HepG2 (cell line): Measurements from ENCODE around the gene RAP1A. TPM values are rescaled to one million over a fixed set of nuclear protein-coding genes. Genes with fewer than 3 reads are reported as not detected.

ENCODE experiments used
- ADNP ChIP-seq: sonication (generic); formaldehyde crosslinking; IDR thresholded peaks from 2 replicates; pipeline ENCODE4 v1.4.0; 2020; ENCODE audit warnings: missing genetic modification reagents
- BRCA1 ChIP-seq: sonication (generic); formaldehyde crosslinking; IDR thresholded peaks from 2 replicates; pipeline ENCODE4 v1.4.0; 2020; ENCODE audit warnings: missing genetic modification reagents
- CENPT ChIP-seq: sonication (generic); formaldehyde crosslinking; IDR thresholded peaks from 2 replicates; pipeline ENCODE4 v1.8.0; 2022; ENCODE audit warnings: low read depth, mild to moderate bottlenecking, moderate library complexity, missing genetic modification reagents
- CTCF ChIP-seq: sonication (generic); formaldehyde crosslinking; IDR thresholded peaks from 2 replicates; pipeline ENCODE4 v1.5.0; 2020; ENCODE audit warnings: mild to moderate bottlenecking, missing genetic modification reagents, moderate library complexity
- FOXO1 ChIP-seq: sonication (generic); formaldehyde crosslinking; IDR thresholded peaks from 2 replicates; pipeline ENCODE4 v1.4.0; 2020; ENCODE audit warnings: missing genetic modification reagents
- HHEX ChIP-seq: IDR thresholded peaks from 2 replicates; pipeline ENCODE4 v1.6.1; 2016; ENCODE audit warnings: control low read depth
- ISX ChIP-seq: sonication (generic); formaldehyde crosslinking; conservative IDR thresholded peaks from 2 replicates; pipeline ENCODE4 v1.5.0; 2020; ENCODE audit warnings: missing genetic modification reagents
- KAT7 ChIP-seq: IDR thresholded peaks from 2 replicates; pipeline ENCODE4 v1.6.1; 2018; ENCODE audit warnings: borderline replicate concordance, missing compliant biosample characterization
- MATR3 ChIP-seq: sonication (generic); formaldehyde crosslinking; IDR thresholded peaks from 2 replicates; pipeline ENCODE4 v1.4.0; 2020; ENCODE audit warnings: missing genetic modification reagents
- MIXL1 ChIP-seq: IDR thresholded peaks from 2 replicates; pipeline ENCODE4 v1.6.1; 2016
- NBN ChIP-seq: fragments of 450-650 bp; conservative IDR thresholded peaks from 2 replicates; pipeline ENCODE4 v1.6.1; 2017
- NFYC ChIP-seq: IDR thresholded peaks from 2 replicates; pipeline ENCODE4 v1.6.1; 2016; ENCODE audit warnings: missing genetic modification reagents, missing compliant biosample characterization
- RORA ChIP-seq: sonication (generic); formaldehyde crosslinking; IDR thresholded peaks from 2 replicates; pipeline ENCODE4 v1.5.0; 2020; ENCODE audit warnings: mild to moderate bottlenecking, missing genetic modification reagents, moderate library complexity
- SOX5 ChIP-seq: IDR thresholded peaks from 2 replicates; pipeline ENCODE4 v1.6.1; 2016; ENCODE audit warnings: borderline replicate concordance
- TEAD3 ChIP-seq: optimal IDR thresholded peaks from 2 replicates; pipeline ENCODE3; 2016; ENCODE audit warnings: borderline replicate concordance
- ZBED4 ChIP-seq: sonication (generic); formaldehyde crosslinking; IDR thresholded peaks from 2 replicates; pipeline ENCODE4 v1.4.0; 2020; ENCODE audit warnings: missing genetic modification reagents, borderline replicate concordance
- ZNF20 ChIP-seq: sonication (generic); formaldehyde crosslinking; IDR thresholded peaks from 2 replicates; pipeline ENCODE4 v1.4.0; 2020; ENCODE audit warnings: mild to moderate bottlenecking, moderate library complexity, missing genetic modification reagents
- ZNF30 ChIP-seq: sonication (generic); formaldehyde crosslinking; IDR thresholded peaks from 2 replicates; pipeline ENCODE4 v1.5.0; 2020; ENCODE audit warnings: mild to moderate bottlenecking, missing genetic modification reagents
- ZNF543 ChIP-seq: sonication (generic); formaldehyde crosslinking; IDR thresholded peaks from 2 replicates; pipeline ENCODE4 v1.4.0; 2020; ENCODE audit warnings: mild to moderate bottlenecking, missing genetic modification reagents
- ZNF607 ChIP-seq: sonication (generic); formaldehyde crosslinking; IDR thresholded peaks from 2 replicates; pipeline ENCODE4 v1.5.1; 2020; ENCODE audit warnings: missing genetic modification reagents, mild to moderate bottlenecking, borderline replicate concordance
- ZNF614 ChIP-seq: IDR thresholded peaks from 2 replicates; pipeline ENCODE4 v1.6.1; 2018; ENCODE audit warnings: missing biosample characterization, missing genetic modification reagents, inconsistent platforms, borderline replicate concordance
- ZNF737 ChIP-seq: sonication (generic); formaldehyde crosslinking; IDR thresholded peaks from 2 replicates; pipeline ENCODE4 v1.5.0; 2020; ENCODE audit warnings: missing genetic modification reagents, mild to moderate bottlenecking, borderline replicate concordance
- ZNF766 ChIP-seq: sonication (generic); formaldehyde crosslinking; IDR thresholded peaks from 2 replicates; pipeline ENCODE4 v1.5.0; 2020; ENCODE audit warnings: missing genetic modification reagents, borderline replicate concordance
- ZNF788 ChIP-seq: sonication (generic); formaldehyde crosslinking; IDR thresholded peaks from 2 replicates; pipeline ENCODE4 v1.5.0; 2020; ENCODE audit warnings: mild to moderate bottlenecking, missing genetic modification reagents, borderline replicate concordance
- ZNF800 ChIP-seq: sonication (generic); formaldehyde crosslinking; IDR thresholded peaks from 2 replicates; pipeline ENCODE4 v1.4.0; 2020; ENCODE audit warnings: missing genetic modification reagents
- polyA plus RNA-seq, 8 experiments: library from polyadenylated mRNA; depleted of rRNA in 3 of 8; stranded (reverse) in 7 of 8; unstranded in 1 of 8; fragments of >200 nt; fragmentation: Illumina TruSeq in 4 of 8; extraction: Trizol in 4 of 8; gene quantifications; 2 replicates each; pipeline versions ENCODE4 v1.2.1 to v1.2.3, GENCODE V29; 2011 to 2016; ENCODE audit warnings: low read depth in 4 of 8, missing spikeins in 1 of 8, mixed read lengths in 1 of 8; ENCODE audit not compliant: insufficient read depth in 1 of 8
- total RNA-seq, 5 experiments: library from RNA; depleted of rRNA; stranded (reverse); fragments of >200 nt; fragmentation: Illumina TruSeq; extraction: Trizol; gene quantifications; 2 replicates each; pipeline ENCODE4 v1.2.3, GENCODE V29; 2016; ENCODE audit warnings: low read depth in 1 of 5

RAP1A gene
- total and polyA plus RNA-seq, 2 of the 13 experiments (the other 11 are each of a cell fraction or from before 2014, with no cell fraction given): 19.0 to 20.7 TPM

- no peak for TF ChIP-seq CTCF (CRISPR knock-in tag)
- TF ChIP-seq SOX5 (CRISPR knock-in tag): peak; percentile 45; the same call in 1 of the 2 replicates
- TF ChIP-seq ZNF607 (CRISPR knock-in tag): peak; percentile 93; the same call in 1 of the 2 replicates
- TF ChIP-seq TEAD3 (CRISPR knock-in tag): peak; percentile 53
- TF ChIP-seq NFYC: peak; percentile 91
- no peak for TF ChIP-seq MATR3
- 0 out of 2 replicates have a peak, but pooled peaks have one; percentile 27 for TF ChIP-seq ISX
- TF ChIP-seq NBN: no peak
- TF ChIP-seq MIXL1 (CRISPR knock-in tag): peak; percentile 40; the same call in 1 of the 2 replicates
- no peak for TF ChIP-seq ZNF737 (CRISPR knock-in tag)
- TF ChIP-seq ZNF543 (CRISPR knock-in tag): peak; percentile 61; the same call in 1 of the 2 replicates
- peak; percentile 85; the same call in 1 of the 2 replicates for TF ChIP-seq ZNF766 (CRISPR knock-in tag)
- peak; percentile 73; the same call in 1 of the 2 replicates for TF ChIP-seq ZNF788 (CRISPR knock-in tag)
- no peak for TF ChIP-seq RORA (CRISPR knock-in tag)
- peak; percentile 94 for TF ChIP-seq BRCA1 (CRISPR knock-in tag)
- TF ChIP-seq ZNF30 (CRISPR knock-in tag): no peak
- TF ChIP-seq ZNF20 (CRISPR knock-in tag): no peak
- no peak for TF ChIP-seq ADNP (CRISPR knock-in tag)
- TF ChIP-seq ZNF614 (CRISPR knock-in tag): peak; percentile 47; the same call in 1 of the 2 replicates
- TF ChIP-seq ZBED4 (CRISPR knock-in tag): no peak
- TF ChIP-seq ZNF800 (CRISPR knock-in tag): peak; percentile 98
- TF ChIP-seq FOXO1 (CRISPR knock-in tag): peak; percentile 25; the same call in 1 of the 2 replicates
- no peak for TF ChIP-seq KAT7
- TF ChIP-seq HHEX (CRISPR knock-in tag): no peak
- no peak; the same call in 1 of the 2 replicates for TF ChIP-seq CENPT (CRISPR knock-in tag)
These were observed 119.8 kb downstream of the RAP1A start, which contains the start of gene INKA2 (continued) for GRCh38 chr1:111739194-111739924.
